Measurements from ENCODE around the gene STK11.

GRCh38 chr19:1163283-1163933, 42.2 kb upstream of the STK11 start:
- TF ChIP-seq, protein P1, sequence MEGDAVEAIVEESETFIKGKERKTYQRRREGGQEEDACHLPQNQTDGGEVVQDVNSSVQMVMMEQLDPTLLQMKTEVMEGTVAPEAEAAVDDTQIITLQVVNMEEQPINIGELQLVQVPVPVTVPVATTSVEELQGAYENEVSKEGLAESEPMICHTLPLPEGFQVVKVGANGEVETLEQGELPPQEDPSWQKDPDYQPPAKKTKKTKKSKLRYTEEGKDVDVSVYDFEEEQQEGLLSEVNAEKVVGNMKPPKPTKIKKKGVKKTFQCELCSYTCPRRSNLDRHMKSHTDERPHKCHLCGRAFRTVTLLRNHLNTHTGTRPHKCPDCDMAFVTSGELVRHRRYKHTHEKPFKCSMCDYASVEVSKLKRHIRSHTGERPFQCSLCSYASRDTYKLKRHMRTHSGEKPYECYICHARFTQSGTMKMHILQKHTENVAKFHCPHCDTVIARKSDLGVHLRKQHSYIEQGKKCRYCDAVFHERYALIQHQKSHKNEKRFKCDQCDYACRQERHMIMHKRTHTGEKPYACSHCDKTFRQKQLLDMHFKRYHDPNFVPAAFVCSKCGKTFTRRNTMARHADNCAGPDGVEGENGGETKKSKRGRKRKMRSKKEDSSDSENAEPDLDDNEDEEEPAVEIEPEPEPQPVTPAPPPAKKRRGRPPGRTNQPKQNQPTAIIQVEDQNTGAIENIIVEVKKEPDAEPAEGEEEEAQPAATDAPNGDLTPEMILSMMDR (IDR thresholded peaks at IDR 0.05 in 4 of 5, conservative IDR thresholded peaks at IDR 0.05 in 1 of 5) = no peak
- no peak for TF ChIP-seq POLR2A (IDR thresholded peaks at IDR 0.05)

Measured in gastrocnemius medialis (tissue), 4 donors.